GM15510 (cell line): ENCODE measurements around the gene ANG.

Source experiments
- POLR2A ChIP-seq: IDR thresholded peaks from 3 replicates; pipeline ENCODE4 v1.6.1; 2011; ENCODE audit warnings: borderline replicate concordance; ENCODE audit not compliant: insufficient read length; ENCODE audit errors: extremely low read depth

Gene ANG

GRCh38 chr14:20668969-20669368 lies 19.6 kb upstream of the ANG start:
- no peak for TF ChIP-seq POLR2A

- TF ChIP-seq POLR2A, result no peak
Observed at GRCh38 chr14:20671597-20672283, 16.8 kb upstream of the ANG start.

- TF ChIP-seq POLR2A, result no peak
Observed at GRCh38 chr14:20675669-20676068, 12.9 kb upstream of the ANG start.

GRCh38 chr14:20676072-20676471 lies 12.5 kb upstream of the ANG start:
- TF ChIP-seq POLR2A, result no peak

- no peak for TF ChIP-seq POLR2A
Observed at GRCh38 chr14:20679907-20680306, 8.7 kb upstream of the ANG start.

GRCh38 chr14:20680363-20680762 lies 8.2 kb upstream of the ANG start:
- TF ChIP-seq POLR2A, result no peak

GRCh38 chr14:20680843-20681347 lies 7.7 kb upstream of the ANG start:
- no peak for TF ChIP-seq POLR2A

- TF ChIP-seq POLR2A, result peak; percentile 31
Observed at GRCh38 chr14:20681348-20682126, 7.0 kb upstream of the ANG start.

- no peak for TF ChIP-seq POLR2A
Observed at GRCh38 chr14:20682127-20682434, 6.5 kb upstream of the ANG start.

- peak; percentile 77 for TF ChIP-seq POLR2A
Observed at GRCh38 chr14:20682435-20683124, 6.0 kb upstream of the ANG start.

GRCh38 chr14:20683125-20683890 lies 5.3 kb upstream of the ANG start:
- TF ChIP-seq POLR2A, result no peak

- TF ChIP-seq POLR2A, result peak; percentile 35
Observed at GRCh38 chr14:20683891-20684661, 4.5 kb upstream of the ANG start, which contains the start of gene RNASE4. Gene RNASE4 (plus strand): TSS chr14:20684560. CDS start chr14:20699372, 14,812 bp downstream.

GRCh38 chr14:20684662-20685456 lies 3.7 kb upstream of the ANG start:
- no peak for TF ChIP-seq POLR2A
